ENCODE measurements around the gene GALNT9.

DNA sequence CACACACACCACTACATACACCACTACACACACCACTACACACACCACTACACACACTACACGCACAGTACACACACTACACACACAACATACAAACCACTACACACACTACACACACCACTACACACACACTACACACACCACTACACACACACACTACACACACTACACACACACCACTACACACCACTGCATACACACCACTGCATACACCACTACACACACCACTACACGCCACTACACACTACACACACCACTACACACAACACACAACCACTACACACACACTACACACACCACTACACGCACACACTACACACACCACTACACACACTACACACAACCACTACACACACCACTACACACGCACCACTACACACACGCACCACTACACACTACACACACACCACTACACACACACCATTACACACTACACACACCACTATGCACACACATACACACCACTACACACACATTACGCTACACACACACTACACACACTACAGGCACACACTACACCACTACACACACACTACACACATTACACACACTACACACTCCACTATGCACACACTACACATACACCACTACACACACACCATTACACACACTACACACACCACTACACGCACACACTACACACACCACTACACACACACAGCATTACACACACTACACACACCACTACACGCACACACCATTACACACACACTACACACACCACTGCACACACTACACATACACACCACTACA, 172.6 kb downstream of the GALNT9 start:
- TF ChIP-seq, protein P1, sequence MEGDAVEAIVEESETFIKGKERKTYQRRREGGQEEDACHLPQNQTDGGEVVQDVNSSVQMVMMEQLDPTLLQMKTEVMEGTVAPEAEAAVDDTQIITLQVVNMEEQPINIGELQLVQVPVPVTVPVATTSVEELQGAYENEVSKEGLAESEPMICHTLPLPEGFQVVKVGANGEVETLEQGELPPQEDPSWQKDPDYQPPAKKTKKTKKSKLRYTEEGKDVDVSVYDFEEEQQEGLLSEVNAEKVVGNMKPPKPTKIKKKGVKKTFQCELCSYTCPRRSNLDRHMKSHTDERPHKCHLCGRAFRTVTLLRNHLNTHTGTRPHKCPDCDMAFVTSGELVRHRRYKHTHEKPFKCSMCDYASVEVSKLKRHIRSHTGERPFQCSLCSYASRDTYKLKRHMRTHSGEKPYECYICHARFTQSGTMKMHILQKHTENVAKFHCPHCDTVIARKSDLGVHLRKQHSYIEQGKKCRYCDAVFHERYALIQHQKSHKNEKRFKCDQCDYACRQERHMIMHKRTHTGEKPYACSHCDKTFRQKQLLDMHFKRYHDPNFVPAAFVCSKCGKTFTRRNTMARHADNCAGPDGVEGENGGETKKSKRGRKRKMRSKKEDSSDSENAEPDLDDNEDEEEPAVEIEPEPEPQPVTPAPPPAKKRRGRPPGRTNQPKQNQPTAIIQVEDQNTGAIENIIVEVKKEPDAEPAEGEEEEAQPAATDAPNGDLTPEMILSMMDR (IDR thresholded peaks at IDR 0.05): no peak
- no peak for TF ChIP-seq POLR2A (IDR thresholded peaks at IDR 0.05)

Data from right lobe of liver (tissue), 4 donors.